Activated T-helper 17 cell treated with anti-CD3 and anti-CD28 coated beads, Interleukin-2, amount 50 U/mL, for 72 hours (primary cell): ENCODE results near the gene SPHK2. TPM values are rescaled to one million over a fixed set of nuclear protein-coding genes. Genes with fewer than 3 reads are reported as not detected.
"Not testable (repeated sequence)": the region's sequence is repeated elsewhere in the genome, so short reads cannot be mapped to it uniquely, and the experiment has no call there.

Source experiments
- ATAC-seq: fragments of 150-1000 bp; cut with Tn5 transposase; replicated peaks from 2 replicates; pipeline ENCODE4 v1.10.0; 2021; ENCODE audit warnings: mild to moderate bottlenecking, moderate library complexity
- H3K27ac Mint-ChIP-seq: one replicate; pipeline ENCODE4 v1.8.0; 2022; ENCODE audit warnings: mixed read lengths
- H3K27me3 Mint-ChIP-seq: one replicate; pipeline ENCODE4 v1.8.0; 2022; ENCODE audit warnings: mixed read lengths
- H3K36me3 Mint-ChIP-seq: one replicate; pipeline ENCODE4 v1.8.0; 2022; ENCODE audit warnings: low read depth, mild to moderate bottlenecking, mixed read lengths
- H3K4me1 Mint-ChIP-seq: one replicate; pipeline ENCODE4 v1.8.0; 2022; ENCODE audit warnings: mixed read lengths
- H3K4me3 Mint-ChIP-seq: one replicate; pipeline ENCODE4 v1.8.0; 2022; ENCODE audit warnings: mild to moderate bottlenecking, mixed read lengths
- H3K9me3 Mint-ChIP-seq: one replicate; pipeline ENCODE4 v1.8.0; 2022; ENCODE audit warnings: mixed read lengths
- total RNA-seq, 2 donors: library from RNA; stranded (reverse); gene quantifications; one replicate each; pipeline ENCODE4 v1.2.3, GENCODE V29; 2022

The SPHK2 gene
- total RNA-seq, 2 donors from 2014 or later: 31.3 to 49.3 TPM

- H3K27me3 Mint-ChIP-seq: no peaks in the 10 kb centered on the region
- no peaks in the 10 kb centered on the region for H3K9me3 Mint-ChIP-seq
- H3K4me3 Mint-ChIP-seq: no peak overlapping the region
- no peaks in the 10 kb centered on the region for H3K36me3 Mint-ChIP-seq
- ATAC-seq: no peak
- peaks cover 6% of the 10 kb centered on the region for H3K4me1 Mint-ChIP-seq
- H3K27ac Mint-ChIP-seq: no peak overlapping the region
Measured at GRCh38 chr19:48678201-48678600, 58.9 kb downstream of the SPHK2 start.

- not testable (repeated sequence) for H3K4me3 Mint-ChIP-seq, H3K36me3 Mint-ChIP-seq, H3K27me3 Mint-ChIP-seq, H3K27ac Mint-ChIP-seq, H3K9me3 Mint-ChIP-seq, ATAC-seq, H3K4me1 Mint-ChIP-seq
Measured at GRCh38 chr19:48680006-48680405, 60.7 kb downstream of the SPHK2 start.

Other genes starting within 250 kb of the SPHK2 start
- gene KDELR1, start 228.0 kb upstream of the SPHK2 start, total RNA-seq: 10 to 100 TPM; 73.8 to 97.0 TPM
- gene GRIN2D, start 225.8 kb upstream of the SPHK2 start, total RNA-seq: 1 to 10 TPM in 1 of 2 donors, under 1 TPM in 1; 0.28 to 1.2 TPM
- gene GRWD1, start 173.5 kb upstream of the SPHK2 start, total RNA-seq: 10 to 100 TPM; 34.9 to 72.9 TPM
- gene KCNJ14, start 163.9 kb upstream of the SPHK2 start, total RNA-seq: 1 to 10 TPM; 1.7 to 2.1 TPM
- gene CYTH2, start 150.1 kb upstream of the SPHK2 start, total RNA-seq: 10 to 100 TPM; 30.6 to 35.4 TPM
- gene LMTK3, start 107.7 kb upstream of the SPHK2 start, total RNA-seq: 1 to 10 TPM; 3.8 to 5.9 TPM
- gene SULT2B1, start 67.3 kb upstream of the SPHK2 start, total RNA-seq: not detected
- not detected for gene SPACA4, start 12.8 kb upstream of the SPHK2 start, total RNA-seq
- 1 to 10 TPM; 4.6 to 8.6 TPM for gene FAM83E, start 4.4 kb upstream of the SPHK2 start, total RNA-seq
- 1,000 to 10,000 TPM; 1,785 to 2,369 TPM for gene RPL18, start 328 bp upstream of the SPHK2 start, total RNA-seq
- gene DBP, start 17.9 kb downstream of the SPHK2 start, total RNA-seq: 1 to 10 TPM; 5.3 to 9.3 TPM
- 10 to 100 TPM in 1 of 2 donors, 1 to 10 TPM in 1; 6.1 to 16.4 TPM for gene CA11, start 26.7 kb downstream of the SPHK2 start, total RNA-seq
- gene NTN5, start 53.5 kb downstream of the SPHK2 start, total RNA-seq: 1 to 10 TPM in 1 of 2 donors, under 1 TPM in 1; 0.65 to 2.9 TPM
- gene FUT2, start 76.5 kb downstream of the SPHK2 start, total RNA-seq: not detected
- 1 to 10 TPM; 1.1 to 1.7 TPM for gene MAMSTR, start 100.2 kb downstream of the SPHK2 start, total RNA-seq
- under 1 TPM; 0.19 to 0.67 TPM for gene RASIP1, start 121.1 kb downstream of the SPHK2 start, total RNA-seq
- gene IZUMO1, start 127.4 kb downstream of the SPHK2 start, total RNA-seq: not detected
- under 1 TPM; 0.30 to 0.40 TPM for gene FUT1, start 133.1 kb downstream of the SPHK2 start, total RNA-seq
- not detected for gene FGF21, start 136.0 kb downstream of the SPHK2 start, total RNA-seq
- 10 to 100 TPM; 39.7 to 54.3 TPM for gene BCAT2, start 191.5 kb downstream of the SPHK2 start, total RNA-seq
- gene HSD17B14, start 217.0 kb downstream of the SPHK2 start, total RNA-seq: 1 to 10 TPM in 1 of 2 donors, not detected in 1; 1.6 TPM
- 10 to 100 TPM in 1 of 2 donors, 1 to 10 TPM in 1; 6.5 to 17.6 TPM for gene PLEKHA4, start 249.1 kb downstream of the SPHK2 start, total RNA-seq